Progenitor cell of endocrine pancreas (in vitro differentiated cells): ENCODE measurements around the gene GMIP. TPM values are rescaled to one million over a fixed set of nuclear protein-coding genes. Genes with fewer than 3 reads are reported as not detected.

Experiments used
- DNase-seq: peaks from one replicate; pipeline ENCODE4 v3.0.0; 2021; ENCODE audit warnings: low spot score; ENCODE audit not compliant: unreplicated experiment
- H3K27ac Mint-ChIP-seq: 2 replicates; pipeline ENCODE4 v1.8.0; 2021; ENCODE audit warnings: mild to moderate bottlenecking, moderate library complexity, mixed read lengths
- H3K27me3 Mint-ChIP-seq: 2 replicates; pipeline ENCODE4 v1.8.0; 2021; ENCODE audit warnings: mixed read lengths
- H3K36me3 Mint-ChIP-seq: 2 replicates; pipeline ENCODE4 v1.8.0; 2022; ENCODE audit warnings: mixed read lengths; ENCODE audit not compliant: insufficient read depth
- H3K4me1 Mint-ChIP-seq: 2 replicates; pipeline ENCODE4 v1.8.0; 2021; ENCODE audit warnings: low read depth, mixed read lengths
- H3K4me3 Mint-ChIP-seq: 2 replicates; pipeline ENCODE4 v1.8.0; 2021; ENCODE audit warnings: low read depth, mild to moderate bottlenecking, moderate library complexity, mixed read lengths
- H3K9me3 Mint-ChIP-seq: 2 replicates; pipeline ENCODE4 v1.8.0; 2021; ENCODE audit warnings: low read depth, mixed read lengths
- CTCF ChIP-seq: fragments of 200-600 bp; sonication (generic); IDR thresholded peaks from one replicate; pipeline ENCODE4 v1.5.0; 2021; ENCODE audit warnings: antibody characterized with exemption, mild to moderate bottlenecking; ENCODE audit not compliant: unreplicated experiment
- total RNA-seq: library from RNA; stranded (reverse); gene quantifications from 2 replicates; pipeline ENCODE4 v1.2.1, GENCODE V29; 2021

Gene GMIP
- total RNA-seq, 1 donor from 2014 or later, result 30.5 TPM

- H3K9me3 Mint-ChIP-seq, result no peaks in the 10 kb centered on the region
- H3K4me1 Mint-ChIP-seq, result peaks cover 4% of the 10 kb centered on the region
- no peak for DNase-seq
- H3K36me3 Mint-ChIP-seq, result no peaks in the 10 kb centered on the region
- H3K27ac Mint-ChIP-seq, result no peak overlapping the region
- TF ChIP-seq CTCF, result no peak
- H3K27me3 Mint-ChIP-seq, result no peaks in the 10 kb centered on the region
- no peak overlapping the region for H3K4me3 Mint-ChIP-seq
Measured at GRCh38 chr19:19588546-19588945, 54.9 kb downstream of the GMIP start.

GRCh38 chr19:19587771-19588170, 55.7 kb downstream of the GMIP start:
- no peak overlapping the region for H3K27ac Mint-ChIP-seq
- peaks cover 4% of the 10 kb centered on the region for H3K4me1 Mint-ChIP-seq

GRCh38 chr19:19584356-19584755, 59.1 kb downstream of the GMIP start:
- H3K9me3 Mint-ChIP-seq, result no peaks in the 10 kb centered on the region
- H3K27ac Mint-ChIP-seq, result no peak overlapping the region
- TF ChIP-seq CTCF, result no peak
- H3K4me1 Mint-ChIP-seq, result no peaks in the 10 kb centered on the region
- no peaks in the 10 kb centered on the region for H3K36me3 Mint-ChIP-seq
- H3K27me3 Mint-ChIP-seq, result no peaks in the 10 kb centered on the region
- no peak overlapping the region for H3K4me3 Mint-ChIP-seq
- DNase-seq, result no peak

More at GRCh38 chr19:19587771-19588170, 55.7 kb downstream of the GMIP start:
- Mint-ChIP-seq H3K36me3 (no peaks in the 10 kb centered on the region), H3K9me3 (no peaks in the 10 kb centered on the region), H3K27me3 (no peaks in the 10 kb centered on the region), H3K4me3 (no peak overlapping the region)
- no peak for DNase-seq
- TF ChIP-seq CTCF, result no peak

- TF ChIP-seq CTCF, result no peak
- Mint-ChIP-seq H3K4me1 (no peaks in the 10 kb centered on the region), H3K36me3 (no peaks in the 10 kb centered on the region), H3K9me3 (no peaks in the 10 kb centered on the region), H3K27me3 (no peaks in the 10 kb centered on the region), H3K4me3 (no peak overlapping the region), H3K27ac (no peak overlapping the region)
- DNase-seq, result no peak
Measured at GRCh38 chr19:19582471-19582870, 61.0 kb downstream of the GMIP start.

- H3K27ac Mint-ChIP-seq, result no peak overlapping the region
- no peaks in the 10 kb centered on the region for H3K9me3 Mint-ChIP-seq
- DNase-seq, result no peak
- H3K4me3 Mint-ChIP-seq, result no peak overlapping the region
- TF ChIP-seq CTCF, result no peak
- no peaks in the 10 kb centered on the region for H3K27me3 Mint-ChIP-seq
- H3K36me3 Mint-ChIP-seq, result no peaks in the 10 kb centered on the region
- no peaks in the 10 kb centered on the region for H3K4me1 Mint-ChIP-seq
Measured at GRCh38 chr19:19581391-19581790, 62.1 kb downstream of the GMIP start.
